Endothelial cell of umbilical vein (primary cell): ENCODE measurements around the gene B4GALT5. TPM values are rescaled to one million over a fixed set of nuclear protein-coding genes. Genes with fewer than 3 reads are reported as not detected.

Experiments used
- BruUV-seq: library from RNA; stranded (reverse); fragments of 400-500 nt; replicated peaks from 2 replicates; lab custom pipeline; 2021; lab: Mats Ljungman, UMichigan
- CTCF ChIA-PET: fragments of 300-600, 350-600 bp; sonication (Branson Sonifier 250); formaldehyde crosslinking; loops from one replicate; lab custom pipeline; 2021; ENCODE audit warnings: antibody characterized with exemption, inconsistent platforms; lab: Charles Lee
- POLR2A ChIA-PET: fragments of 300-600, 350-600 bp; sonication (Branson Sonifier 250); formaldehyde crosslinking; loops from one replicate; lab custom pipeline; 2021; ENCODE audit warnings: antibody characterized with exemption, inconsistent platforms; lab: Charles Lee
- DNase-seq: peaks from one replicate; pipeline ENCODE4 v3.0.0-alpha.2; 2011; ENCODE audit warnings: low read depth, low spot score
- FAIRE-seq: peaks from 2 replicates; lab custom pipeline; 2011; peaks lifted over from hg19 to GRCh38; lab: Jason Lieb, UNC
- H2AFZ ChIP-seq: 2 replicates; pipeline ENCODE4 v1.6.0; 2012; ENCODE audit warnings: low read depth, low read length, control low read depth, inconsistent platforms
- H3K27ac ChIP-seq: 2 replicates; pipeline ENCODE4 v1.5.1; 2011; ENCODE audit warnings: low read depth, mild to moderate bottlenecking, control low read depth, low read length, moderate library complexity; ENCODE audit not compliant: insufficient read depth
- H3K27me3 ChIP-seq, 2 experiments: 2 replicates each; pipeline versions ENCODE4 v1.6.0 to v1.6.1; 2011; ENCODE audit warnings: low read length in 2 of 2, mixed read lengths in 1 of 2; ENCODE audit not compliant: control insufficient read depth in 2 of 2, insufficient read depth in 2 of 2
- H3K36me3 ChIP-seq, 2 experiments: 2 replicates in 1 of 2; 3 replicates in 1 of 2; pipeline ENCODE4 v1.5.1; 2011; ENCODE audit warnings: low read length in 2 of 2, mild to moderate bottlenecking in 1 of 2, moderate library complexity in 1 of 2; ENCODE audit not compliant: control insufficient read depth in 2 of 2, insufficient read depth in 2 of 2; ENCODE audit errors: extremely low read depth in 1 of 2
- H3K4me1 ChIP-seq: 3 replicates; pipeline ENCODE4 v1.5.1; 2011; ENCODE audit warnings: mild to moderate bottlenecking, low read length; ENCODE audit not compliant: control insufficient read depth, insufficient read depth; ENCODE audit errors: extremely low read depth
- H3K4me2 ChIP-seq: 2 replicates; pipeline ENCODE4 v1.6.1; 2011; ENCODE audit warnings: low read length, control low read depth, mixed read lengths; ENCODE audit not compliant: insufficient read depth
- H3K4me3 ChIP-seq, 3 experiments: fragments of 200-600 bp in 1 of 3; sonication (generic), shearing (Covaris generic) in 1 of 3; replicated peaks in 1 of 3; 2 replicates each; pipeline ENCODE4 v1.5.1; 2011 to 2016; ENCODE audit warnings: control low read depth in 3 of 3, low read length in 3 of 3, mild to moderate bottlenecking in 2 of 3, inconsistent platforms in 1 of 3, low read depth in 1 of 3, moderate library complexity in 1 of 3; ENCODE audit not compliant: insufficient read depth in 1 of 3
- H3K79me2 ChIP-seq: 2 replicates; pipeline ENCODE4 v1.6.0; 2012; ENCODE audit warnings: low read length, inconsistent platforms; ENCODE audit not compliant: control insufficient read depth, insufficient read depth
- H3K9ac ChIP-seq: replicated peaks from 2 replicates; pipeline ENCODE3; 2011; ENCODE audit warnings: low read length, control low read depth; ENCODE audit not compliant: insufficient read depth; ENCODE audit errors: extremely low read depth
- H3K9me1 ChIP-seq: replicated peaks from 3 replicates; pipeline ENCODE4 v1.6.0; 2011; ENCODE audit warnings: mild to moderate bottlenecking, low read length; ENCODE audit not compliant: control insufficient read depth, insufficient read depth; ENCODE audit errors: extremely low read depth
- H3K9me3 ChIP-seq: replicated peaks from 2 replicates; pipeline ENCODE4 v1.5.1; 2012; ENCODE audit warnings: low read length, inconsistent platforms; ENCODE audit not compliant: control insufficient read depth, insufficient read depth
- H4K20me1 ChIP-seq: replicated peaks from 2 replicates; pipeline ENCODE3; 2011; ENCODE audit warnings: mild to moderate bottlenecking, low read length; ENCODE audit not compliant: control insufficient read depth, insufficient read depth; ENCODE audit errors: extremely low read depth
- CTCF ChIP-seq, 2 donors: IDR thresholded peaks; 1 replicate in 1 of 2; 2 replicates in 1 of 2; pipeline ENCODE4 v1.5.1; 2011; ENCODE audit warnings: low read length in 2 of 2, mild to moderate bottlenecking in 2 of 2, moderate library complexity in 2 of 2, control low read depth in 1 of 2, inconsistent platforms in 1 of 2, low read depth in 1 of 2; ENCODE audit not compliant: insufficient read depth in 1 of 2; ENCODE audit errors: extremely low read depth in 1 of 2
- EZH2 ChIP-seq: IDR thresholded peaks from 2 replicates; pipeline ENCODE4 v1.6.1; 2012; ENCODE audit warnings: borderline replicate concordance, low read depth, mild to moderate bottlenecking, moderate library complexity, low read length, inconsistent platforms; ENCODE audit not compliant: severe bottlenecking
- FOS ChIP-seq: IDR thresholded peaks from 2 replicates; pipeline ENCODE4 v1.6.1; 2011; ENCODE audit warnings: mild to moderate bottlenecking, low read length, moderate library complexity, borderline replicate concordance; ENCODE audit not compliant: insufficient read depth
- GATA2 ChIP-seq: IDR thresholded peaks from 2 replicates; pipeline ENCODE4 v1.7.0; 2011; ENCODE audit warnings: low read depth, mild to moderate bottlenecking, moderate library complexity, mixed read lengths, low read length; ENCODE audit not compliant: insufficient read length, insufficient read depth
- JUN ChIP-seq: IDR thresholded peaks from 2 replicates; pipeline ENCODE4 v1.6.1; 2011; ENCODE audit warnings: borderline replicate concordance, low read depth; ENCODE audit not compliant: insufficient read length, insufficient read depth
- MAX ChIP-seq: IDR thresholded peaks from 2 replicates; pipeline ENCODE4 v1.6.1; 2011; ENCODE audit not compliant: insufficient read depth, insufficient read length
- MYC ChIP-seq: IDR thresholded peaks from one replicate; pipeline ENCODE4 v1.6.1; 2011; ENCODE audit warnings: mild to moderate bottlenecking, low read depth, low read length
- POLR2A ChIP-seq: IDR thresholded peaks from 2 replicates; pipeline ENCODE4 v1.6.1; 2012; ENCODE audit warnings: low read depth, mild to moderate bottlenecking, control low read depth, low read length
- POLR2AphosphoS5 ChIP-seq: IDR thresholded peaks from 2 replicates; pipeline ENCODE4 v1.6.1; 2012; ENCODE audit warnings: low read depth, mild to moderate bottlenecking, control low read depth, low read length, moderate library complexity; ENCODE audit not compliant: insufficient read depth
- dilution Hi-C: fragments of 300-500 bp; cut with MboI; formaldehyde crosslinking; loops from one replicate; pipeline ENCODE4 v1.15.0; 2019; ENCODE audit warnings: low sequenced_read_pairs; ENCODE audit not compliant: extremely low pct_ligation_motif_present
- intact Hi-C: fragments of 100-400 bp; cut with micrococcal nuclease; formaldehyde crosslinking; loops from one replicate; pipeline ENCODE4 v1.10.0; 2022
- polyA plus RNA-seq, 4 experiments: library from polyadenylated mRNA; depleted of rRNA in 3 of 4; stranded (reverse) in 3 of 4; unstranded in 1 of 4; fragments of >200 nt; gene quantifications; 2 replicates each; pipeline versions ENCODE4 v1.2.1 to v1.2.3, GENCODE V29; 2011 to 2012; ENCODE audit warnings: missing spikeins in 1 of 4
- total RNA-seq: library from RNA; stranded (reverse); gene quantifications from 2 replicates; pipeline ENCODE4 v1.2.3, GENCODE V29; 2021

B4GALT5 gene
- total and polyA plus RNA-seq, 2 donors (not counting 3 experiments of a cell fraction or from before 2014, with no cell fraction given), result 54.4 to 70.1 TPM

GRCh38 chr20:49616154-49617007, 97.3 kb downstream of the B4GALT5 start:
- H3K27ac ChIP-seq, result no peak overlapping the region
- H3K4me3 ChIP-seq, result no peak overlapping the region
- no peaks in the 10 kb centered on the region for H3K9me3 ChIP-seq
- no peaks in the 10 kb centered on the region for H3K36me3 ChIP-seq
- H3K9ac ChIP-seq, result no peak overlapping the region
- H4K20me1 ChIP-seq, result no peaks in the 10 kb centered on the region
- H3K79me2 ChIP-seq, result no peaks in the 10 kb centered on the region
- H2AFZ ChIP-seq, result no peak overlapping the region
- intact Hi-C loops (no loop called here), dilution Hi-C loops (no loop called here)
- TF ChIP-seq CTCF (IDR thresholded peaks at IDR 0.05; ENCODE audit: extremely low read depth in 1 of 2, insufficient read depth in 1 of 2, low read depth in 1 of 2, low read length in 2 of 2) (no peak), MYC (no peak), EZH2 (no peak), POLR2A (no peak), FOS (no peak), MAX (no peak), POLR2AphosphoS5 (no peak), GATA2 (no peak), JUN (no peak)
- DNase-seq (no peak), FAIRE-seq (no peak)
- no peaks in the 10 kb centered on the region for H3K9me1 ChIP-seq
- H3K27me3 ChIP-seq, result no peaks in the 10 kb centered on the region
- ChIA-PET CTCF (interaction anchor here (0.6 to 24.6 kb wide), 4 partner anchors 15 to 272 kb away, joined by 3 to 962 read pairs (median 140); no protein-coding TSS in a partner anchor), POLR2A (no interaction called here)
- BruUV-seq, result no TSS peak
- no peak overlapping the region for H3K4me2 ChIP-seq
- H3K4me1 ChIP-seq, result no peaks in the 10 kb centered on the region
